ENCODE results near the gene CAMK2N1. TPM values are rescaled to one million over a fixed set of nuclear protein-coding genes. Genes with fewer than 3 reads are reported as not detected.

CAMK2N1 gene
- total and polyA plus RNA-seq, 10 of the 15 experiments (the other 5 are each of a cell fraction or from before 2014, with no cell fraction given), result 0.23 TPM; not detected in 9

DNA sequence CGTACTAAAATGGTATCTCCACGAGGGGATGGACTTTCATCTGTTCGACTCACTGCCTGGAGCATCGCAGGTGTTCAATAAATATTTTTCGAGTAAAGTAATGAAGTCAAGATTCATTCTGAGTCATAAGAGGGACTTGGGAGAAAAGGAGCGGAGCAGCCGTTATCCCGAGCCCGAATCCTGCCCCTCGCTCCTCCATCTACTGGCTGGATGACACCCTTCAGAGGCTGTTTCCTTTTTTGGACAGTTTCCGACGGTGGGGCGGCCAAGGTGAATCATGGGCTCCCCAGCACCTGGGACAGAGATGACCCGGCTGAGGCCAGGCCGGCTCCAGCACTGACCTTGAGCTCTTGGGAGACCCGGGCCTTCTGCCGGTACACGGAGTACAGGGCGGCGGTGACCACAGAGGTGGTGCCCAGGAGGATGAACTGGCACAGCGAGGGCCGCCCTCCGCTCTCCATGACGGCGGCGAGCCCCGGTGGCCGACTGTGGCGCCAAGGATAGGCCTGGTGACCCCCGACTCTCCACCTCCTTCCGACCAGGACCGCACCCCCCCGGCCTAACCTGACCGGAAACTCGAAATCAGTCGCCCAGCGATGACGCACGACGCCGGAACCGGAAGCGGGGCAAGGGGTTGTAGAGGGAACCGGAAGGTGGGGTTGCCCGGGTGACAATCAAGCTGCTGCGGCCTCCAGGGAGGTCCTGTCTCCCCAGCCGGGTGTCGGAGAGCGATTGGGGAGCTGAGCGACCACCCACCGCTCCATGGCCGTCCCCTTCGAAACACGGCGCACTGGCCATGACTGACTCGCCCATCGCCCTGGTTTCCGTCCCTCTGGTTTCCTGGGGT lies 21.8 kb upstream of the CAMK2N1 start, which contains the start of gene MUL1 (continued):
- TF ChIP-seq, protein P1, sequence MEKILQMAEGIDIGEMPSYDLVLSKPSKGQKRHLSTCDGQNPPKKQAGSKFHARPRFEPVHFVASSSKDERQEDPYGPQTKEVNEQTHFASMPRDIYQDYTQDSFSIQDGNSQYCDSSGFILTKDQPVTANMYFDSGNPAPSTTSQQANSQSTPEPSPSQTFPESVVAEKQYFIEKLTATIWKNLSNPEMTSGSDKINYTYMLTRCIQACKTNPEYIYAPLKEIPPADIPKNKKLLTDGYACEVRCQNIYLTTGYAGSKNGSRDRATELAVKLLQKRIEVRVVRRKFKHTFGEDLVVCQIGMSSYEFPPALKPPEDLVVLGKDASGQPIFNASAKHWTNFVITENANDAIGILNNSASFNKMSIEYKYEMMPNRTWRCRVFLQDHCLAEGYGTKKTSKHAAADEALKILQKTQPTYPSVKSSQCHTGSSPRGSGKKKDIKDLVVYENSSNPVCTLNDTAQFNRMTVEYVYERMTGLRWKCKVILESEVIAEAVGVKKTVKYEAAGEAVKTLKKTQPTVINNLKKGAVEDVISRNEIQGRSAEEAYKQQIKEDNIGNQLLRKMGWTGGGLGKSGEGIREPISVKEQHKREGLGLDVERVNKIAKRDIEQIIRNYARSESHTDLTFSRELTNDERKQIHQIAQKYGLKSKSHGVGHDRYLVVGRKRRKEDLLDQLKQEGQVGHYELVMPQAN (conservative IDR thresholded peaks at IDR 0.05), result peak; percentile 92; the same call in 1 of the 2 replicates
- TF ChIP-seq MYB (IDR thresholded peaks at IDR 0.05; ENCODE audit: borderline replicate concordance, low read depth, low read length), result no peak
- no peak; the same call in 1 of the 2 replicates for TF ChIP-seq REST (IDR thresholded peaks at IDR 0.05; ENCODE audit: low read depth, low read length)
- no peak for TF ChIP-seq NR2C2 (IDR thresholded peaks at IDR 0.05; ENCODE audit: borderline replicate concordance, control insufficient read depth, insufficient read length, low read depth)
- TF ChIP-seq, protein P2, sequence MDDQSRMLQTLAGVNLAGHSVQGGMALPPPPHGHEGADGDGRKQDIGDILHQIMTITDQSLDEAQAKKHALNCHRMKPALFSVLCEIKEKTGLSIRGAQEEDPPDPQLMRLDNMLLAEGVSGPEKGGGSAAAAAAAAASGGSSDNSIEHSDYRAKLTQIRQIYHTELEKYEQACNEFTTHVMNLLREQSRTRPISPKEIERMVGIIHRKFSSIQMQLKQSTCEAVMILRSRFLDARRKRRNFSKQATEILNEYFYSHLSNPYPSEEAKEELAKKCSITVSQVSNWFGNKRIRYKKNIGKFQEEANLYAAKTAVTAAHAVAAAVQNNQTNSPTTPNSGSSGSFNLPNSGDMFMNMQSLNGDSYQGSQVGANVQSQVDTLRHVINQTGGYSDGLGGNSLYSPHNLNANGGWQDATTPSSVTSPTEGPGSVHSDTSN (IDR thresholded peaks at IDR 0.05; ENCODE audit: insufficient replicate concordance, low read depth, low read length), result no peak
- no peak for TF ChIP-seq TCF3 (IDR thresholded peaks at IDR 0.05; ENCODE audit: borderline replicate concordance, insufficient read depth, low read depth, low read length)
- peak; percentile 44 for TF ChIP-seq ATF7 (IDR thresholded peaks at IDR 0.05; ENCODE audit: low read depth)
- TF ChIP-seq, protein P3, sequence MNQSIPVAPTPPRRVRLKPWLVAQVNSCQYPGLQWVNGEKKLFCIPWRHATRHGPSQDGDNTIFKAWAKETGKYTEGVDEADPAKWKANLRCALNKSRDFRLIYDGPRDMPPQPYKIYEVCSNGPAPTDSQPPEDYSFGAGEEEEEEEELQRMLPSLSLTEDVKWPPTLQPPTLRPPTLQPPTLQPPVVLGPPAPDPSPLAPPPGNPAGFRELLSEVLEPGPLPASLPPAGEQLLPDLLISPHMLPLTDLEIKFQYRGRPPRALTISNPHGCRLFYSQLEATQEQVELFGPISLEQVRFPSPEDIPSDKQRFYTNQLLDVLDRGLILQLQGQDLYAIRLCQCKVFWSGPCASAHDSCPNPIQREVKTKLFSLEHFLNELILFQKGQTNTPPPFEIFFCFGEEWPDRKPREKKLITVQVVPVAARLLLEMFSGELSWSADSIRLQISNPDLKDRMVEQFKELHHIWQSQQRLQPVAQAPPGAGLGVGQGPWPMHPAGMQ (IDR thresholded peaks at IDR 0.05; ENCODE audit: borderline replicate concordance), result no peak
- no peak for TF ChIP-seq TCF7 (IDR thresholded peaks at IDR 0.05; ENCODE audit: borderline replicate concordance)
- TF ChIP-seq POLR2AphosphoS5 (IDR thresholded peaks at IDR 0.05; ENCODE audit: low read length), result peak; percentile 78
- no peak for TF ChIP-seq JUNB (IDR thresholded peaks at IDR 0.05)
- TF ChIP-seq NFXL1 (IDR thresholded peaks at IDR 0.05; ENCODE audit: borderline replicate concordance), result no peak
- TF ChIP-seq, protein P4, sequence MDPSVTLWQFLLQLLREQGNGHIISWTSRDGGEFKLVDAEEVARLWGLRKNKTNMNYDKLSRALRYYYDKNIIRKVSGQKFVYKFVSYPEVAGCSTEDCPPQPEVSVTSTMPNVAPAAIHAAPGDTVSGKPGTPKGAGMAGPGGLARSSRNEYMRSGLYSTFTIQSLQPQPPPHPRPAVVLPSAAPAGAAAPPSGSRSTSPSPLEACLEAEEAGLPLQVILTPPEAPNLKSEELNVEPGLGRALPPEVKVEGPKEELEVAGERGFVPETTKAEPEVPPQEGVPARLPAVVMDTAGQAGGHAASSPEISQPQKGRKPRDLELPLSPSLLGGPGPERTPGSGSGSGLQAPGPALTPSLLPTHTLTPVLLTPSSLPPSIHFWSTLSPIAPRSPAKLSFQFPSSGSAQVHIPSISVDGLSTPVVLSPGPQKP (IDR thresholded peaks at IDR 0.05; ENCODE audit: low read depth, low read length), result peak; percentile 96
- no peak for TF ChIP-seq ZNF592 (IDR thresholded peaks at IDR 0.05)
